GM19193 (cell line): ENCODE data around the gene TIMP1.

Experiments used
- POLR2A ChIP-seq: IDR thresholded peaks from 4 replicates; pipeline ENCODE4 v1.6.1; 2011; ENCODE audit not compliant: insufficient read depth, insufficient read length; ENCODE audit errors: extremely low read depth

The TIMP1 gene

DNA sequence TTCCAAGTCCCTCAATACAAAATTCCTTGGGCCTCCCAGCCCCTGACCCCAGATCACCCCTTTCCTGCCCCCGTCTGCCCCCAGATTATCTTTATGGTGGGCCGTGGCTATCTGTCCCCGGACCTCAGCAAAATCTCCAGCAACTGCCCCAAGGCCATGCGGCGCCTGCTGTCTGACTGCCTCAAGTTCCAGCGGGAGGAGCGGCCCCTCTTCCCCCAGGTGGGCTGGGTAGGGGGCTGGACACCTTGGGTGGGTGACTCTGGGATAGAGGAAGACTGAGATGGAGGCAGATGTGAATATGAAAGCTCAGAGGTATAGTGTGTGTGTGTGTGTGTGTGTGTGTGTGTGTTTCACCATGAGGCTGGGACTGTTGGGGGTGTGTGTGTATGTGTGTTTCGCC, 11.4 kb upstream of the TIMP1 start:
- TF ChIP-seq POLR2A: no peak

DNA sequence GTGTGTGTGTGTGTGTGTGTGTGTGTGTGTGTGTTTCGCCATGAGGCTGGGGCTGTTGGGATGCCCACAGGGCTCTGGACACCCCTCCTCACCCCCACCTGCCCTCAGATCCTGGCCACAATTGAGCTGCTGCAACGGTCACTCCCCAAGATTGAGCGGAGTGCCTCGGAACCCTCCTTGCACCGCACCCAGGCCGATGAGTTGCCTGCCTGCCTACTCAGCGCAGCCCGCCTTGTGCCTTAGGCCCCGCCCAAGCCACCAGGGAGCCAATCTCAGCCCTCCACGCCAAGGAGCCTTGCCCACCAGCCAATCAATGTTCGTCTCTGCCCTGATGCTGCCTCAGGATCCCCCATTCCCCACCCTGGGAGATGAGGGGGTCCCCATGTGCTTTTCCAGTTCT, 11.0 kb upstream of the TIMP1 start:
- no peak for TF ChIP-seq POLR2A

DNA sequence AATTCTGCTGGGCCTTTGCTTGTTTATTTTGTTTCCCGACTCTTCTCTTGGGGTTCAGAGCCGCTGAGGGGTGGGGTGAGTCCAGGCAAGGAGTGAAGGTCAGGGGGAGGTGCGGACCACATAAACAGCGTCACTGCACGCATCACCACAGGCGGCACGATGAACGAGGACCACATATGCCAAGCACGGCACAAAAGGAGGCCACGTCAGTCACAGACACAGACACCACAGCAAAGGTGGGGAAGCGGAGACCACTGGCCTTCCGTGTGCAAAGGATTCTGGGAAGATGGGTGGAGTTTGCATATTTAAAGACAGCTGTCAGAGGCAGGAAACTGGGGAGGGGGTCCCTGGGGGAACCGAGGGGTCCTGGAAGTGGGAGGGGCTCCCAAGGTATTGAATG, 10.3 kb upstream of the TIMP1 start:
- TF ChIP-seq POLR2A: no peak

DNA sequence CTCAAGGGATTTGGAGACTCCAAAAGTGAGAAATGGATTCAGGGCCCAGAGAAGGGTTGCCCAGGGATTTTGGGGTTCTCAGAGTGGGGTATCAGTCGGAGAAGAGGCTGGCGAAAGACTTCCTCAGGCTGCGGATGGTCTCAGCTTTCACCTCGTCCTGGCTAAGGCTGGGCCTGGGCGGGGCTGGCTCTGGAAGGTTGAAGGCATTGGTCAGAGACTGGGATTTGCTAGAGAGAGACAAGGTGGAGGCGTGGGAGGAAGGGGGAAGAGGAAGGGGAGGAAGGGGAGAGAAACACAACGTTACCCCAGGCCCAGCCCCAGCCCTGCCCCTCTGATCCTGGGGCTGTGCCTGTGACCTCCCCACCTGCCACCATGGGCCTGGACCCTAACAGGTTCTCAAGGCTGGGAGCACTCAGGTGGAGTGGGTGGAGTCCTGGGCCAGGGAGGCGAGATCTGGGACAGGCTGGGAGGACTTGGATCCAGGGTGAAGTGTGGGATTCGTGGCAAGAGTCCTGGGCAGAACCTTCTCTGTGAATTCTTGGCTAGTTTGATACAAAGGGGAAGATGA, 9.4 kb upstream of the TIMP1 start:
- TF ChIP-seq POLR2A: no peak

DNA sequence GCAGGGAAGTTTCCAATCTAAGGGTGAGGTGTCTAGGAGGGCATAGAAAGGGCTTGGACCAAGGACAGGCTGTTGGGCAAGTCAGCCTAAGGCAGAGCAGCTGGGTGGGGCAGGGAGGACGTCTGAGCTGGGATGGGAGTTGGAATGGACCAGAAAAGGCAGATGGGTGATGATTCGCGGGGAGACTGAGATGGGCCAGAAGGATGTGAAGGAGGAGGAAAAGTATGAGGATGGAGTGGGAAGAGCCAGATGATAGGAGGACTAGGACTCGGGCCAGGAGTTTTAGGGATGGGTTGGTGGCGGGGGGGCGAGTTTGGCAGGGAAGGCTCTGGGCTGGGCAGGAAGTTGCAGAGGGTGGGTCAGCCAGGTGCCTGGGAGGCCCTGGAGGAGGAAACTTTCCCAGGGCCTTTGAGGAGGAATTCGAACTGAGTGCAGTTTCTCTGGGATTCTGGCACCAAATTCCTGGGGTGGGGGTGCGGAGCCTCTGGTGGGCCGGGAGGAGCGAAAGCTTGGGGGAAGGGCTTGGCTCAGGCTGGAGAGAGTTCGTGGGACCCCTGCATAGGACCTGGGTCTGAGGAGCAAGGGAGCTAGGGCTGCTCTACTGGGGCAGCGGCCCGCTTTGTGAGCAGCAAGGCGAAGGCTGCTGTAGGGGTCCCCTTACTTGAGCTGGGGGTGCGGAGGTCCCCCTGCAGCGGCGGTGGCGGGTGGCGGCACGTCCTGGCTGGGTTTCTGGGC, 8.7 kb upstream of the TIMP1 start:
- TF ChIP-seq POLR2A: no peak

DNA sequence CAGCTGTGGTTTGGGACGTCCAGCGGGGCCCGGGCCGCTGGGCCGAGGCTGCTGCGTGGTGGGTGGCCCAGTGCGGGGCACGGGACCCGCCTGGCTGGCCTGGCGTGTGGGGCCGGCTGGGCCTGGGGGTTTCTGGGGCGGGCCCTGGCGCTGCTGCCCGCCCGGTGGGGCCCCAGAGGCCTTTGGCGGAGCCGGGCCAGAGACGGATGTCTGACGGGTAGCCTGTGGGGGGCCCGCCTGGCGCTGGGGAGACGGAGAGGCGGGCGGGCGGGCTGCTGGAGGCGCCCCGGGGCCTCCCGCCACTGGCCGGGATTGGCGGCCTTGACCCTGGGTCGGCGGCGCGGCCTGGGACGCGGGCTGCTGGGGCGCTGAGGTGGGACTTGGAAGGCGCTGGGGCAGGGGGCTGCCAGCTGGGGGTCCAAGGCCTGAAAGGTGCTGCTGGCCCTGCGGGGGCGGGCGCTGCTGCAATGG, 8.1 kb upstream of the TIMP1 start:
- TF ChIP-seq POLR2A: no peak

DNA sequence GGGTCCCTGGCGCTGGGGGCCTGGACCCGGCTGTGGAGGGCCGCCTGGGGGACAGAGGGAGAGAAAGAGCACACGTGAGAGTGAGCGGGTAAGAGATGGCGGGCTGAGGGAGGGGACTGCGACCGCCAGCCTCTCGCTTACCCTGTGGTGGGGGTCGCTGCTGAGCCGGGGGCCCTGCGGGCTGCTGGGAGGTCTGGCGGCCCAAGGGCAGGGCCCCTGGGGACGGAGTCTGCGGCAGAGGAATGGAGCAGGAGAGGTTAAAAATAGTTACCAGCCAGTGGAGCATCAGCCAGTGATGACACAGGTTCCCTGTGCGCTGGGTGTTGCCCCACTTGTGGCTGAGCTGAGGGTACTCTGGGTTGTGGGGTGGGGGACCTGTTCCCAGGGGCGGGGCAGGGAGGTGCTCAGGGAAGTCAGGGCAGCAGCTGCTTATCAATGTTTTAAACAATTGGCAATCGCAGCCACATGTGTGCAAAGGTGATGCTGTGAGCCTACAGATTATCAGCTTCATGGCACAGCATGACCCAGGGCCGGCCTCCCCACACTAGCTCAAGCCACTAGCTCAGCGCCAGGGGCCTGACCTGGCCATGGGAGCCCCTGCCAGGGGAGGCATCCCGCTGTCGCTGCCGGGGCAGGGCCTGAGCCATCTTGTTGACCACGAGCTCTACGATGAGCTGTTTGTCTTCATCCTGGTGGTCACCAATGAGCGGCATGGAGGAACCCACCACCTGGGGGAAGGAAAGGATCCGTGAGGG, 7.5 kb upstream of the TIMP1 start:
- TF ChIP-seq POLR2A: no peak

DNA sequence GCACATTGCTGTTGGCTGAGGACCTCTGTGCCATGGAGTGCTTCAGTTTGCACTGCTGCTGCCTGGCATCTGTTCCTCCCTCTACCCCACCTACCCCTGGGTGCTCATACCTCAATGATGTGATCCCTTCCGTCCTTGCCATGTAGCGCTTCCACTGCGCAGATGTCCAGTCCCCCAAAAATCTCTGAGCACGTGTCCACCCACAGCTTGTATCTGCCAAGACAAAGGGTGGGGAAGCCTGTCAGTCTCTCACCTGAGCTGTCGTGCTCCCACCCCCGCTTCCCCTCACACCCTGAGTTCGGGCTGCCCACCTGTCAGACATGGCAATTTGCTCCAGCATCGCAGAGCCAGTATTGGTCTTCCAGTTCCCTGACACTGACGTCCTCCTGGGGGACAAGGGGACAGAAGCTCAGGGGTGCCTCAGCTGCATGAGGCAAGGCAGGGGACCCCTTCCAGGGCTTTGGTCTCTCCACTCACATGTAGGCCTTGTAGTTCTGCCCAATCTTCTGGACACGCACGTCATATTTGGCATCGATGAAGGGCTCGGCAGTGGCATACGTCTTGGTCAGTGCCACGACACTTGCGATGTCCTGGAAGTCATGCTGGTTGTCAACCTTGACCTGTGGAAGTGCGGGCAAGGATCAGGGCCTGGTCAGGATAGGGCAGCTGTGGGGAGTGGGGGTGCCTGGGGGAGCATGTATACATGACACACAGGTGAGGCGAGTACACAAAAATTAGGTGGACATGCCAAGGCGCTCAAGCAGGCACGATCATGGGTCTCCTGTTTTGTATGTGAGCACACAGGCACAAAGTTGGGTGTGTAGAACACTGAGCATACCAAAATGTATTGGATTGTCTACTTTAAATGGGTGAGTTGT, 6.0 kb upstream of the TIMP1 start:
- TF ChIP-seq POLR2A: no peak

DNA sequence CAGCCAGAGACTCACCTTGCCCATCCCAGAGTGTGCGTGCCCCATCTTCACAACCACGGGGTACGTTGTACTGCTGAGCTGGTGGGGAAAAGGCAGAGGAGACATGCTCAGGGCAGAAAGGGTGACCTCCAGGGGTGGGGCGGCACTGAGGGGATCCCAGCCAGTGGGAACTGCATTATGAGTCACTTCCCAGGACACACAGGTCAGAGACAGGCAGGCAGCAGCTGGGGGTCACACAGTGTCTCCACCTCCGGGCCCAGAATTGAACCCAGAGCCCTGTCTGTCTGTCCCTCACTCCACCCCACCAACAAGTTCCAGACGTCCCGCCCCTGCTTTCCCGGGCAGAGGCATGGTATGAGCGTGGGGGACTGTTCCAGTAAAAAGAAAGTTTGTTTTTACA, 4.8 kb upstream of the TIMP1 start:
- TF ChIP-seq POLR2A: no peak

DNA sequence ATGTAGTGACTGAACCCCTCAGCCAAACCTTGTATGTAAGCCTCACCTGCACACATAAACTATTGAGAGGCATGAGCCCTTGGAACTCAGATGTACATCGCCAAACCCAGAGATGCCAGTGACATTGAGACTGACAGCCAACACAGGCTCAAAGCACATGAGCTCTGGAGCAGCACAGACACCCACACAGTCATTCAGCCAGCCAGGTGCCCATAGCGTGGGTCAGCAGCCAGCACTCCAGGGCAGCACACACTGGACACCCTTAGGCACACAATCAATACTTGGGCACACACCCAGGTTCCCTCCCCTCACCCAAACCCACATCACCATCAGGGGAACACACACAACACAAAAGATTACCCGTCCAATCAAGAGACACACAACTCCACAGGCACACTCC, 4.3 kb upstream of the TIMP1 start:
- TF ChIP-seq POLR2A: no peak

DNA sequence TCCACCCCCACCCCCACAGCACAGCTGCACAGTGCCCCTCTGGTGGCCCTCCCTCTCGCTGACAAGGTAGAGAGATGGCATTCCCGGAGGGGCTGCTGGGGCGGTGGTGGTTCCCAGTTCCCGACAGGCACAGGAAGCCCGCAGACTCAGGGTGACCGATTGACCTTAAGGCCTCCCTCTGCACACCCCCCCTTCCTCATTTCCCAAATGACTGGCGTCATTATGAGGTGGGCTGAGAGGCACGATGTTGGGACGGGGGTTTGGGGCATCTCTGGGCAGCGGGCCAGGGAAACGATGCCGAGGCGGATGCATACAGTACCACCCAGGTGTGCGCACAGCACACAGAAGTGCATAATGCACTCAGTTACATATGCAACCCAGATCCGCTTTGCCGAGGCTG, 3.5 kb upstream of the TIMP1 start:
- TF ChIP-seq POLR2A: no peak

DNA sequence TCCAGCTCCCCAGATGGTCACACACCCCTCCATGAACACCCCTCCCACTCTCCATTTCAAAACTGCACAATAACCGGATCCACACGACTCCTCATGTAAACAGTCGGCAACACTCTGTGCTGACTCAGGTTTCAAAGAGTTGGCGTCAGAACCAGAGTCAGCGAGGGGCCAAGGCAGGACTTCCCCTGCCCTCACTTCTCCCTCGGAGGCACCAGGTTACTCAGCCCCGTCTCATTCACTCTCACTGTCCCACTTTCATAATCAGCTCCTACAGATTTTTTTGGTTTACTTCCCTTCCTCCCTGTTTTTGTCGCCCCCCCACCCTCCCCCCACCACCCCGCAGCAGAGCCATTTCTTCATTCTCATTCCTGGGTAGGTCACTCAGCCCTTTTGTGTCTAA, 2.7 kb upstream of the TIMP1 start:
- no peak for TF ChIP-seq POLR2A

DNA sequence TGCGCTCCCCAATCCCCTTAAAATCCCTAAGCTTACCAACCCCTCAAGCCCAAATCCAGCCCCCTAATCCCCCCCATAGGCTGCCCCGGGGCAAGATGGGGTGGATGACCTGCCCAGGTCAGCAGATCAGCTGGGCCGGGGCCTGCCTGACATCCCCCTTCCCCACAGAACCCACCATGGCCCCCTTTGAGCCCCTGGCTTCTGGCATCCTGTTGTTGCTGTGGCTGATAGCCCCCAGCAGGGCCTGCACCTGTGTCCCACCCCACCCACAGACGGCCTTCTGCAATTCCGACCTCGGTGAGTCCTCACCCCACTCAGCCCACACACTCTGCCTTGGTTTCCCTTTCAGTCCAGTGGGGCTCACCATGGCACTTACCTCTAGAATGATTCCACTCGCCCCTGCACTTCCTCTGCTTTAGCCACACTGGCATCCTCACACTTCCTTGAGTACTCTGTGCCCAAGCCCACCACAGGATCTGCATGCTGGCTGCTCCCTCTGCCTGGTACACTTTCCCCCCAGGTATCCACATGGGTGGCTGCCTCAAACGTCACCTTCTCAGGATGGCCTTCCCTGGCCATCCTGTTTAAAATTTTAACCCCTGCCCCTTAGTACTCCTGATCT, 1.1 kb downstream of the TIMP1 start:
- TF ChIP-seq POLR2A: no peak

DNA sequence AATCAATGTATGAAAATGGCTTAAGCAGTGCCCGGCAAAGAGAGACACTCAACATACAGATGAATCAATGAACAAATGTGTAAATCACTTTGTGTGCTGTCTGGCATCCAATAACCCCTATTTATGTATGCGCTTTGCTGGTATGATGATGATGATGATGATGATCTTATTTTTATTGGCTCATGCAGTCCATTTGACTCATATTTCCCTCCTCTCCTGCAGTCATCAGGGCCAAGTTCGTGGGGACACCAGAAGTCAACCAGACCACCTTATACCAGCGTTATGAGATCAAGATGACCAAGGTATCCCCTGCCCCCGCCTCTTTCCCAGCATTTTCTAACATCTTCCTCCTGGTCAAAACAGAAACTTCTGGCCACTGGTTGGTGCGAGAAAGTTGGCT, 2.5 kb downstream of the TIMP1 start:
- TF ChIP-seq POLR2A: no peak
